ENCODE measurements around the gene MARCHF10.

MARCHF10 gene

GRCh38 chr17:62720126-62720850, 87.8 kb downstream of the MARCHF10 start:
- in situ Hi-C loops (cut with HindIII; ENCODE audit: low pct_ligation_motif_present, low sequenced_read_pairs): no loop called here
- no peak for DNase-seq
- H3K27ac ChIP-seq: no peak overlapping the region
- TF ChIP-seq CTCF (IDR thresholded peaks at IDR 0.05; ENCODE audit: low read depth, low read length, missing control alignments): peak; percentile 60
- no peak overlapping the region for H3K4me3 ChIP-seq (ENCODE audit: low read depth, low read length)
- no peaks in the 10 kb centered on the region for H3K36me3 ChIP-seq (replicated peaks)
- no peaks in the 10 kb centered on the region for H3K27me3 ChIP-seq (replicated peaks)

- DNase-seq: no peak
- Histone ChIP-seq H3K27ac (no peak overlapping the region), H3K4me3 (ENCODE audit: low read depth, low read length) (no peak overlapping the region)
Observed at GRCh38 chr17:62719586-62719985, 88.5 kb downstream of the MARCHF10 start.

GRCh38 chr17:62718429-62718828, 89.7 kb downstream of the MARCHF10 start:
- in situ Hi-C loops (cut with HindIII; ENCODE audit: low pct_ligation_motif_present, low sequenced_read_pairs): no loop called here
- DNase-seq: peak; percentile 70
- Histone ChIP-seq H3K27me3 (replicated peaks) (no peaks in the 10 kb centered on the region), H3K36me3 (replicated peaks) (no peaks in the 10 kb centered on the region), H3K4me3 (ENCODE audit: low read depth, low read length) (no peak overlapping the region), H3K27ac (no peak overlapping the region)
- TF ChIP-seq CTCF (IDR thresholded peaks at IDR 0.05; ENCODE audit: low read depth, low read length, missing control alignments): no peak

More at GRCh38 chr17:62719586-62719985, 88.5 kb downstream of the MARCHF10 start:
- no peaks in the 10 kb centered on the region for H3K36me3 ChIP-seq (replicated peaks)
- in situ Hi-C loops (cut with HindIII; ENCODE audit: low pct_ligation_motif_present, low sequenced_read_pairs): no loop called here
- no peak for TF ChIP-seq CTCF (IDR thresholded peaks at IDR 0.05; ENCODE audit: low read depth, low read length, missing control alignments)
- no peaks in the 10 kb centered on the region for H3K27me3 ChIP-seq (replicated peaks)

GRCh38 chr17:62717889-62718288, 90.2 kb downstream of the MARCHF10 start:
- H3K27ac ChIP-seq: no peak overlapping the region
- no peak overlapping the region for H3K4me3 ChIP-seq (ENCODE audit: low read depth, low read length)
- TF ChIP-seq CTCF (IDR thresholded peaks at IDR 0.05; ENCODE audit: low read depth, low read length, missing control alignments): no peak
- in situ Hi-C loops (cut with HindIII; ENCODE audit: low pct_ligation_motif_present, low sequenced_read_pairs): no loop called here
- H3K27me3 ChIP-seq (replicated peaks): no peaks in the 10 kb centered on the region
- DNase-seq: no peak
- H3K36me3 ChIP-seq (replicated peaks): no peaks in the 10 kb centered on the region

- Histone ChIP-seq H3K36me3 (replicated peaks) (no peaks in the 10 kb centered on the region), H3K4me3 (ENCODE audit: low read depth, low read length) (no peak overlapping the region), H3K27me3 (replicated peaks) (no peaks in the 10 kb centered on the region), H3K27ac (no peak overlapping the region)
- in situ Hi-C loops (cut with HindIII; ENCODE audit: low pct_ligation_motif_present, low sequenced_read_pairs): no loop called here
- no peak for DNase-seq
- no peak for TF ChIP-seq CTCF (IDR thresholded peaks at IDR 0.05; ENCODE audit: low read depth, low read length, missing control alignments)
Observed at GRCh38 chr17:62717589-62717855, 90.6 kb downstream of the MARCHF10 start.

Measured in brain microvascular endothelial cell (primary cell).